ENCODE data around the gene CXCL3. TPM values are rescaled to one million over a fixed set of nuclear protein-coding genes. Genes with fewer than 3 reads are reported as not detected.

Gene CXCL3
- total and polyA plus RNA-seq, 2 experiments from 2014 or later = 3.6 to 19.5 TPM

DNA sequence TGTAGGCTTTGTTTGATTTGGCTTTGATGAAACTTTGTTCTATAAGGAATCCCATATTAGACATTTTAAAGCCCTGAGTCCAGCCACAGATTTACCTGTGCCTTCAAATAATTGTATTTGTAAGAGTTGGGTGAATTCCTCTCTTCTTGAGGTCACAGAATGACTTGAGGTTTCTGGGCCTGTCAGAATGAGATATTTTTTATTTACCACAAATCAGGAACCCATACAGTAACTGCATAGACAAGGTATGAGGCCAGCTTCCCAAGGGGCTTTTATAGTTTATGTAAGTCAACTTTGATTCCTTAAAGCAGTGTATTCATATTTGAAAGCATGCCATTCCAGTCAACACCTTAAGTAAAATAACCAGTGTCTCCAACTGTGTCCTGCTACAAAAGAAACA lies 29.1 kb upstream of the CXCL3 start:
- peaks cover 25% of the 10 kb centered on the region for H3K36me3 ChIP-seq (ENCODE audit: insufficient read depth)
- no peak overlapping the region for H3K4me3 ChIP-seq
- TF ChIP-seq, protein P1, sequence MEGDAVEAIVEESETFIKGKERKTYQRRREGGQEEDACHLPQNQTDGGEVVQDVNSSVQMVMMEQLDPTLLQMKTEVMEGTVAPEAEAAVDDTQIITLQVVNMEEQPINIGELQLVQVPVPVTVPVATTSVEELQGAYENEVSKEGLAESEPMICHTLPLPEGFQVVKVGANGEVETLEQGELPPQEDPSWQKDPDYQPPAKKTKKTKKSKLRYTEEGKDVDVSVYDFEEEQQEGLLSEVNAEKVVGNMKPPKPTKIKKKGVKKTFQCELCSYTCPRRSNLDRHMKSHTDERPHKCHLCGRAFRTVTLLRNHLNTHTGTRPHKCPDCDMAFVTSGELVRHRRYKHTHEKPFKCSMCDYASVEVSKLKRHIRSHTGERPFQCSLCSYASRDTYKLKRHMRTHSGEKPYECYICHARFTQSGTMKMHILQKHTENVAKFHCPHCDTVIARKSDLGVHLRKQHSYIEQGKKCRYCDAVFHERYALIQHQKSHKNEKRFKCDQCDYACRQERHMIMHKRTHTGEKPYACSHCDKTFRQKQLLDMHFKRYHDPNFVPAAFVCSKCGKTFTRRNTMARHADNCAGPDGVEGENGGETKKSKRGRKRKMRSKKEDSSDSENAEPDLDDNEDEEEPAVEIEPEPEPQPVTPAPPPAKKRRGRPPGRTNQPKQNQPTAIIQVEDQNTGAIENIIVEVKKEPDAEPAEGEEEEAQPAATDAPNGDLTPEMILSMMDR (conservative IDR thresholded peaks at IDR 0.05; ENCODE audit: low read depth in 2 of 2) = no peak
- TF ChIP-seq ZNF331 (CRISPR knock-in tag; IDR thresholded peaks at IDR 0.05; ENCODE audit: low read depth) = no peak
- TF ChIP-seq, protein P2, sequence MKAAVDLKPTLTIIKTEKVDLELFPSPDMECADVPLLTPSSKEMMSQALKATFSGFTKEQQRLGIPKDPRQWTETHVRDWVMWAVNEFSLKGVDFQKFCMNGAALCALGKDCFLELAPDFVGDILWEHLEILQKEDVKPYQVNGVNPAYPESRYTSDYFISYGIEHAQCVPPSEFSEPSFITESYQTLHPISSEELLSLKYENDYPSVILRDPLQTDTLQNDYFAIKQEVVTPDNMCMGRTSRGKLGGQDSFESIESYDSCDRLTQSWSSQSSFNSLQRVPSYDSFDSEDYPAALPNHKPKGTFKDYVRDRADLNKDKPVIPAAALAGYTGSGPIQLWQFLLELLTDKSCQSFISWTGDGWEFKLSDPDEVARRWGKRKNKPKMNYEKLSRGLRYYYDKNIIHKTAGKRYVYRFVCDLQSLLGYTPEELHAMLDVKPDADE (IDR thresholded peaks at IDR 0.05) = no peak
- TF ChIP-seq, protein P3, sequence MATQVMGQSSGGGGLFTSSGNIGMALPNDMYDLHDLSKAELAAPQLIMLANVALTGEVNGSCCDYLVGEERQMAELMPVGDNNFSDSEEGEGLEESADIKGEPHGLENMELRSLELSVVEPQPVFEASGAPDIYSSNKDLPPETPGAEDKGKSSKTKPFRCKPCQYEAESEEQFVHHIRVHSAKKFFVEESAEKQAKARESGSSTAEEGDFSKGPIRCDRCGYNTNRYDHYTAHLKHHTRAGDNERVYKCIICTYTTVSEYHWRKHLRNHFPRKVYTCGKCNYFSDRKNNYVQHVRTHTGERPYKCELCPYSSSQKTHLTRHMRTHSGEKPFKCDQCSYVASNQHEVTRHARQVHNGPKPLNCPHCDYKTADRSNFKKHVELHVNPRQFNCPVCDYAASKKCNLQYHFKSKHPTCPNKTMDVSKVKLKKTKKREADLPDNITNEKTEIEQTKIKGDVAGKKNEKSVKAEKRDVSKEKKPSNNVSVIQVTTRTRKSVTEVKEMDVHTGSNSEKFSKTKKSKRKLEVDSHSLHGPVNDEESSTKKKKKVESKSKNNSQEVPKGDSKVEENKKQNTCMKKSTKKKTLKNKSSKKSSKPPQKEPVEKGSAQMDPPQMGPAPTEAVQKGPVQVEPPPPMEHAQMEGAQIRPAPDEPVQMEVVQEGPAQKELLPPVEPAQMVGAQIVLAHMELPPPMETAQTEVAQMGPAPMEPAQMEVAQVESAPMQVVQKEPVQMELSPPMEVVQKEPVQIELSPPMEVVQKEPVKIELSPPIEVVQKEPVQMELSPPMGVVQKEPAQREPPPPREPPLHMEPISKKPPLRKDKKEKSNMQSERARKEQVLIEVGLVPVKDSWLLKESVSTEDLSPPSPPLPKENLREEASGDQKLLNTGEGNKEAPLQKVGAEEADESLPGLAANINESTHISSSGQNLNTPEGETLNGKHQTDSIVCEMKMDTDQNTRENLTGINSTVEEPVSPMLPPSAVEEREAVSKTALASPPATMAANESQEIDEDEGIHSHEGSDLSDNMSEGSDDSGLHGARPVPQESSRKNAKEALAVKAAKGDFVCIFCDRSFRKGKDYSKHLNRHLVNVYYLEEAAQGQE (IDR thresholded peaks at IDR 0.05; ENCODE audit: unreplicated experiment) = no peak
- no peak for TF ChIP-seq STAT1 (IDR thresholded peaks at IDR 0.05; ENCODE audit: unreplicated experiment)
- no peak for TF ChIP-seq NANOG (IDR thresholded peaks at IDR 0.05; ENCODE audit: borderline replicate concordance)
- TF ChIP-seq POLR2AphosphoS5 (IDR thresholded peaks at IDR 0.05; ENCODE audit: low read depth) = no peak
- TF ChIP-seq EZH2phosphoT487 (IDR thresholded peaks at IDR 0.05; ENCODE audit: unreplicated experiment) = no peak
- no peak for TF ChIP-seq ZNF114 (CRISPR knock-in tag; IDR thresholded peaks at IDR 0.05)
- TF ChIP-seq EZH2 (IDR thresholded peaks at IDR 0.05; ENCODE audit: low read depth, unreplicated experiment) = no peak
- TF ChIP-seq, protein P4, sequence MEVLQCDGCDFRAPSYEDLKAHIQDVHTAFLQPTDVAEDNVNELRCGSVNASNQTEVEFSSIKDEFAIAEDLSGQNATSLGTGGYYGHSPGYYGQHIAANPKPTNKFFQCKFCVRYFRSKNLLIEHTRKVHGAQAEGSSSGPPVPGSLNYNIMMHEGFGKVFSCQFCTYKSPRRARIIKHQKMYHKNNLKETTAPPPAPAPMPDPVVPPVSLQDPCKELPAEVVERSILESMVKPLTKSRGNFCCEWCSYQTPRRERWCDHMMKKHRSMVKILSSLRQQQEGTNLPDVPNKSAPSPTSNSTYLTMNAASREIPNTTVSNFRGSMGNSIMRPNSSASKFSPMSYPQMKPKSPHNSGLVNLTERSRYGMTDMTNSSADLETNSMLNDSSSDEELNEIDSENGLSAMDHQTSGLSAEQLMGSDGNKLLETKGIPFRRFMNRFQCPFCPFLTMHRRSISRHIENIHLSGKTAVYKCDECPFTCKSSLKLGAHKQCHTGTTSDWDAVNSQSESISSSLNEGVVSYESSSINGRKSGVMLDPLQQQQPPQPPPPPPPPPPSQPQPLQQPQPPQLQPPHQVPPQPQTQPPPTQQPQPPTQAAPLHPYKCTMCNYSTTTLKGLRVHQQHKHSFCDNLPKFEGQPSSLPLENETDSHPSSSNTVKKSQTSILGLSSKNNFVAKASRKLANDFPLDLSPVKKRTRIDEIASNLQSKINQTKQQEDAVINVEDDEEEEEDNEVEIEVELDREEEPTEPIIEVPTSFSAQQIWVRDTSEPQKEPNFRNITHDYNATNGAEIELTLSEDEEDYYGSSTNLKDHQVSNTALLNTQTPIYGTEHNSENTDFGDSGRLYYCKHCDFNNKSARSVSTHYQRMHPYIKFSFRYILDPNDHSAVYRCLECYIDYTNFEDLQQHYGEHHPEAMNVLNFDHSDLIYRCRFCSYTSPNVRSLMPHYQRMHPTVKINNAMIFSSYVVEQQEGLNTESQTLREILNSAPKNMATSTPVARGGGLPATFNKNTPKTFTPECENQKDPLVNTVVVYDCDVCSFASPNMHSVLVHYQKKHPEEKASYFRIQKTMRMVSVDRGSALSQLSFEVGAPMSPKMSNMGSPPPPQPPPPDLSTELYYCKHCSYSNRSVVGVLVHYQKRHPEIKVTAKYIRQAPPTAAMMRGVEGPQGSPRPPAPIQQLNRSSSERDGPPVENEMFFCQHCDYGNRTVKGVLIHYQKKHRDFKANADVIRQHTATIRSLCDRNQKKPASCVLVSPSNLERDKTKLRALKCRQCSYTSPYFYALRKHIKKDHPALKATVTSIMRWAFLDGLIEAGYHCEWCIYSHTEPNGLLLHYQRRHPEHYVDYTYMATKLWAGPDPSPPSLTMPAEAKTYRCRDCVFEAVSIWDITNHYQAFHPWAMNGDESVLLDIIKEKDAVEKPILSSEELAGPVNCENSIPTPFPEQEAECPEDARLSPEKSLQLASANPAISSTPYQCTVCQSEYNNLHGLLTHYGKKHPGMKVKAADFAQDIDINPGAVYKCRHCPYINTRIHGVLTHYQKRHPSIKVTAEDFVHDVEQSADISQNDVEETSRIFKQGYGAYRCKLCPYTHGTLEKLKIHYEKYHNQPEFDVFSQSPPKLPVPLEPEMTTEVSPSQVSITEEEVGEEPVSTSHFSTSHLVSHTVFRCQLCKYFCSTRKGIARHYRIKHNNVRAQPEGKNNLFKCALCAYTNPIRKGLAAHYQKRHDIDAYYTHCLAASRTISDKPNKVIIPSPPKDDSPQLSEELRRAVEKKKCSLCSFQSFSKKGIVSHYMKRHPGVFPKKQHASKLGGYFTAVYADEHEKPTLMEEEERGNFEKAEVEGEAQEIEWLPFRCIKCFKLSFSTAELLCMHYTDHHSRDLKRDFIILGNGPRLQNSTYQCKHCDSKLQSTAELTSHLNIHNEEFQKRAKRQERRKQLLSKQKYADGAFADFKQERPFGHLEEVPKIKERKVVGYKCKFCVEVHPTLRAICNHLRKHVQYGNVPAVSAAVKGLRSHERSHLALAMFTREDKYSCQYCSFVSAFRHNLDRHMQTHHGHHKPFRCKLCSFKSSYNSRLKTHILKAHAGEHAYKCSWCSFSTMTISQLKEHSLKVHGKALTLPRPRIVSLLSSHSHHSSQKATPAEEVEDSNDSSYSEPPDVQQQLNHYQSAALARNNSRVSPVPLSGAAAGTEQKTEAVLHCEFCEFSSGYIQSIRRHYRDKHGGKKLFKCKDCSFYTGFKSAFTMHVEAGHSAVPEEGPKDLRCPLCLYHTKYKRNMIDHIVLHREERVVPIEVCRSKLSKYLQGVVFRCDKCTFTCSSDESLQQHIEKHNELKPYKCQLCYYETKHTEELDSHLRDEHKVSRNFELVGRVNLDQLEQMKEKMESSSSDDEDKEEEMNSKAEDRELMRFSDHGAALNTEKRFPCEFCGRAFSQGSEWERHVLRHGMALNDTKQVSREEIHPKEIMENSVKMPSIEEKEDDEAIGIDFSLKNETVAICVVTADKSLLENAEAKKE (CRISPR knock-in tag; IDR thresholded peaks at IDR 0.05) = no peak
- no peak for TF ChIP-seq JUNB (IDR thresholded peaks at IDR 0.05; ENCODE audit: unreplicated experiment)
- no peak for TF ChIP-seq CREB1 (CRISPR knock-in tag; IDR thresholded peaks at IDR 0.05; ENCODE audit: low read depth)
- Mint-ChIP-seq H3K4me3 (no peak overlapping the region), H3K27ac (no peak overlapping the region), H3K27me3 (ENCODE audit: insufficient read depth, low read depth, poor library complexity) (no peaks in the 10 kb centered on the region), H3K9me3 (peaks cover 26% of the 10 kb centered on the region), H3K4me1 (peaks cover 2% of the 10 kb centered on the region; the same call in 2 of the 3 replicates), H3K36me3 (ENCODE audit: low read depth) (peaks cover 13% of the 10 kb centered on the region; the same call in 2 of the 3 replicates)
- H3K79me2 ChIP-seq (replicated peaks; ENCODE audit: insufficient read depth) = no peaks in the 10 kb centered on the region
- ATAC-seq (no peak), DNase-seq (ENCODE audit: low spot score) (no peak)
- H3K4me1 ChIP-seq (ENCODE audit: insufficient read depth) = no peaks in the 10 kb centered on the region
- no peaks in the 10 kb centered on the region; the same call in 1 of the 2 replicates for H3K9me2 ChIP-seq (ENCODE audit: insufficient read depth)
- no peak overlapping the region for H3K4me2 ChIP-seq
- no peaks in the 10 kb centered on the region for H3K27me3 ChIP-seq (ENCODE audit: insufficient read depth)
- no peaks in the 10 kb centered on the region for H4K20me1 ChIP-seq (replicated peaks; ENCODE audit: insufficient read depth)
- no peak overlapping the region for H3K27ac ChIP-seq (ENCODE audit: low read depth)
- no peaks in the 10 kb centered on the region for H3F3A ChIP-seq (replicated peaks; ENCODE audit: low read depth)
- H2AFZ ChIP-seq = no peak overlapping the region

Data from GM23338 (cell line).